Neural cell (in vitro differentiated cells): ENCODE results near the gene NEK10.

Experiments used
- CTCF ChIP-seq: fragments of 450-650 bp; IDR thresholded peaks from 2 replicates; pipeline ENCODE4 v1.5.1; 2014; ENCODE audit warnings: antibody characterized with exemption, mild to moderate bottlenecking, moderate library complexity; ENCODE audit not compliant: poor library complexity, severe bottlenecking
- EP300 ChIP-seq: fragments of 450-650 bp; conservative IDR thresholded peaks from 2 replicates; pipeline ENCODE4 v1.6.1; 2014; ENCODE audit warnings: antibody characterized with exemption, mild to moderate bottlenecking, moderate library complexity; ENCODE audit not compliant: poor library complexity, severe bottlenecking
- EZH2 ChIP-seq: fragments of 200-600, 300-800 bp; shearing (Covaris generic), sonication (generic); IDR thresholded peaks from 2 replicates; pipeline ENCODE4 v1.6.1; 2014; ENCODE audit warnings: antibody characterized with exemption, low read length, borderline replicate concordance, mild to moderate bottlenecking; ENCODE audit not compliant: insufficient read depth, poor library complexity, severe bottlenecking
- TAF1 ChIP-seq: IDR thresholded peaks from 2 replicates; pipeline ENCODE4 v1.6.1; 2012; ENCODE audit warnings: low read depth

GRCh38 chr3:27244374-27244773 is 124.8 kb downstream of the NEK10 start:
- TF ChIP-seq CTCF (no peak), TAF1 (no peak), EP300 (no peak), EZH2 (no peak)
